BE2C (cell line): ENCODE results near the gene ACR.
"Not testable (repeated sequence)": the region's sequence is repeated elsewhere in the genome, so short reads cannot be mapped to it uniquely, and the experiment has no call there.

Experiments
- DNase-seq: peaks from one replicate; pipeline ENCODE4 v3.0.0-alpha.2; 2020
- H3K27me3 ChIP-seq: fragments of 250-450 bp; sonication (Bioruptor Pico); 2 replicates; pipeline ENCODE4 v1.5.1; 2020; ENCODE audit warnings: mild to moderate bottlenecking
- H3K36me3 ChIP-seq: fragments of 250-450 bp; sonication (Bioruptor Pico); 2 replicates; pipeline ENCODE4 v1.5.1; 2020; ENCODE audit warnings: mild to moderate bottlenecking
- H3K4me1 ChIP-seq: fragments of 250-450 bp; sonication (Bioruptor Pico); 2 replicates; pipeline ENCODE4 v1.5.1; 2020
- H3K4me3 ChIP-seq: 2 replicates; pipeline ENCODE4 v1.5.1; 2011; ENCODE audit warnings: low read depth, low read length
- H3K9me3 ChIP-seq: fragments of 250-450 bp; sonication (Bioruptor Pico); 2 replicates; pipeline ENCODE4 v1.5.1; 2020
- TF ChIP-seq, protein P1 (sequence below): IDR thresholded peaks from 2 replicates; pipeline ENCODE4 v1.5.1; 2012; ENCODE audit warnings: mild to moderate bottlenecking, low read depth, low read length

Gene ACR

DNA sequence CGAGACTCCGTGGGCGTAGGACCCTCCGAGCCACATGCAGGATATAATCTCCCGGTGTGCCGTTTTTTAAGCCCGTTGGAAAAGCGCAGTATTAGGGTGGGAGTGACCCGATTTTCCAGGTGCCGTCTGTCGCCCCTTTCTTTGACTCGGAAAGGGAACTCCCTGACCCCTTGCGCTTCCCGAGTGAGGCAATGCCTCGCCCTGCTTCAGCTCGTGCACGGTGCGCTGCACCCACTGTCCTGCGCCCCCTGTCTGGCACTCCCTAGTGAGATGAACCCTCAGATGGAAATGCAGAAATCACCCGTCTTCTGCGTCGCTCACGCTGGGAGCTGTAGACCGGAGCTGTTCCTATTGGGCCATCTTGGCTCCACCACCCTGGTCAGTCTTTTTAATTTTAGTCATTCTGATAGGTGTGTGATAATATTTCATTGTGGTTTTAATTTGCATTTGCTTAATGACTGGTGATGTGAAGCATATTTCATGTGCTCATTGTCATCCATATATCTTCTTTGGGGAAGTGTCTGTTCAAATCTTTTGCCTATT is 19.0 kb downstream of the ACR start:
- peak; percentile 67 for DNase-seq
- not testable (repeated sequence) for H3K4me1 ChIP-seq, H3K9me3 ChIP-seq, H3K27me3 ChIP-seq, H3K36me3 ChIP-seq
- peak overlapping the region; percentile 64 for H3K4me3 ChIP-seq
- TF ChIP-seq, protein P1, sequence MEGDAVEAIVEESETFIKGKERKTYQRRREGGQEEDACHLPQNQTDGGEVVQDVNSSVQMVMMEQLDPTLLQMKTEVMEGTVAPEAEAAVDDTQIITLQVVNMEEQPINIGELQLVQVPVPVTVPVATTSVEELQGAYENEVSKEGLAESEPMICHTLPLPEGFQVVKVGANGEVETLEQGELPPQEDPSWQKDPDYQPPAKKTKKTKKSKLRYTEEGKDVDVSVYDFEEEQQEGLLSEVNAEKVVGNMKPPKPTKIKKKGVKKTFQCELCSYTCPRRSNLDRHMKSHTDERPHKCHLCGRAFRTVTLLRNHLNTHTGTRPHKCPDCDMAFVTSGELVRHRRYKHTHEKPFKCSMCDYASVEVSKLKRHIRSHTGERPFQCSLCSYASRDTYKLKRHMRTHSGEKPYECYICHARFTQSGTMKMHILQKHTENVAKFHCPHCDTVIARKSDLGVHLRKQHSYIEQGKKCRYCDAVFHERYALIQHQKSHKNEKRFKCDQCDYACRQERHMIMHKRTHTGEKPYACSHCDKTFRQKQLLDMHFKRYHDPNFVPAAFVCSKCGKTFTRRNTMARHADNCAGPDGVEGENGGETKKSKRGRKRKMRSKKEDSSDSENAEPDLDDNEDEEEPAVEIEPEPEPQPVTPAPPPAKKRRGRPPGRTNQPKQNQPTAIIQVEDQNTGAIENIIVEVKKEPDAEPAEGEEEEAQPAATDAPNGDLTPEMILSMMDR: peak; percentile 32; the same call in 1 of the 2 replicates

DNA sequence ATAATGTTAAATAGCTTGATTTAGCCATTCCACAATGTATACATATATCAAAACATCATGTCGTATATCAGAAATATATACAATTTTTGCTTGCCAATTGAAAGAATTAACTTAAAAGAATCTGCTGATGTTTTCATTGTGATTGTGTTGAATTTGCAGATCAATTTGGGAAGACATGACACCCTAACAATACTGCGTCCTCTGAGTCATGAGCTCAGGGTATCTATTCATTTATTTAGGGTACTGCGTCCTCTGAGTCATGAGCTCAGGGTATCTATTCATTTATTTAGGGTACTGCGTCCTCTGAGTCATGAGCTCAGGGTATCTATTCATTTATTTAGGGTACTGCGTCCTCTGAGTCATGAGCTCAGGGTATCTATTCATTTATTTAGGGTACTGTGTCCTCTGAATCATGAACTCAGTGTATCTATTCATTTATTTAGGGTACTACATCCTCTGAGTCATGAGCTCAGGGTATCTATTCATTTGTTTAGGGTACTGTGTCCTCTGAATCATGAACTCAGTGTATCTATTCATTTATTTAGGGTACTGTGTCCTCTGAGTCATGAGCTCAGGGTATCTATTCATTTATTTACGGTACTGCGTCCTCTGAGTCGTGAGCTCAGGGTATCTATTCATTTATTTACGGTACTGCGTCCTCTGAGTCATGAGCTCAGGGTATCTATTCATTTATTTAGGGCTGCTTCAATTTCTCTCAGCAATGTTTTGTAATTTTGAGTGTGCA is 21.8 kb downstream of the ACR start:
- not testable (repeated sequence) for H3K4me1 ChIP-seq, H3K27me3 ChIP-seq, H3K9me3 ChIP-seq, DNase-seq, H3K4me3 ChIP-seq, H3K36me3 ChIP-seq

DNA sequence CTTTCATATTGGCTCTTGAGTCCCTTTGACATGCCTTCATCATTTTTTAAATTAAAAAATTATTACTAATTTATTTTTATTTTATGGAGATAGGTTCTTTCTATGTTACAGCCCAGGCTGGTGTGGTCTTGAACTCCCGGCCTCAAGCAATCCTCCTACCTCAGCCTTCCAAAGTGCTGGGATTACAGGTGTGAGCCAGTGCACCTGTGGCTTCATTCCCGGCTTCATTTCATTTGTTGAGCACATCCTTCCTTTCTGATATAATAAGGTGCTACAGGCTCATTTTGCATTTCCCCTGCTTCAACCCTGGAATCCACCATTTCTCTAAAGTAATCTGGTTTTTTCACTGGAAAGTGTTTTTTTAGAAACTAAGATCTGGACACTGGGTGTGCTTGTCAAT is 23.8 kb downstream of the ACR start:
- H3K36me3 ChIP-seq, H3K9me3 ChIP-seq, DNase-seq, H3K27me3 ChIP-seq, H3K4me1 ChIP-seq, H3K4me3 ChIP-seq: not testable (repeated sequence)

GRCh38 chr22:50764288-50764687 is 26.3 kb downstream of the ACR start:
- not testable (repeated sequence) for H3K36me3 ChIP-seq, DNase-seq, H3K27me3 ChIP-seq, H3K4me1 ChIP-seq, H3K9me3 ChIP-seq, H3K4me3 ChIP-seq

- H3K9me3 ChIP-seq, H3K27me3 ChIP-seq, H3K4me1 ChIP-seq, H3K36me3 ChIP-seq, H3K4me3 ChIP-seq: not testable (repeated sequence)
- TF ChIP-seq, protein P1: peak; percentile 75
- DNase-seq: peak; percentile 92
Observed at GRCh38 chr22:50775132-50775531, 37.1 kb downstream of the ACR start.

DNA sequence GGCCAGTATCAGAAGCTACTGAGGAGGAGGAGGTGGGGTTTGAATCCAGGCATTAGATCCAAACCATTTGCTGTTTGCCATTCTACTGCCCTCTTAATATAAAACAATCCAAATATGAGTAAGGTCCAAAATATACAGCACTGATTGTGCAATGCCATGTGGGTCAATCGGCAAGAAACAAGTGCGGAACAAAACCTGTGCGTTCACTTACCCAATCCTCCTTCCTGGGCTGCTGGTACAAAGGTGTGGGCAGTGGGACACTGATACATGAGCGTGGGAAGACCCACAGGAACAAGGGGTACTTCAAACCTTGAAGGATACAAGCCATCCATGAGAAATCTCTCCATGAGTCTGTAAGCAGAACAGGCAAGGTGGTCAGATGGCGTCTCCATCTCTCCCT is 39.6 kb downstream of the ACR start:
- not testable (repeated sequence) for H3K27me3 ChIP-seq, DNase-seq, H3K4me1 ChIP-seq, H3K4me3 ChIP-seq, H3K36me3 ChIP-seq, H3K9me3 ChIP-seq

DNA sequence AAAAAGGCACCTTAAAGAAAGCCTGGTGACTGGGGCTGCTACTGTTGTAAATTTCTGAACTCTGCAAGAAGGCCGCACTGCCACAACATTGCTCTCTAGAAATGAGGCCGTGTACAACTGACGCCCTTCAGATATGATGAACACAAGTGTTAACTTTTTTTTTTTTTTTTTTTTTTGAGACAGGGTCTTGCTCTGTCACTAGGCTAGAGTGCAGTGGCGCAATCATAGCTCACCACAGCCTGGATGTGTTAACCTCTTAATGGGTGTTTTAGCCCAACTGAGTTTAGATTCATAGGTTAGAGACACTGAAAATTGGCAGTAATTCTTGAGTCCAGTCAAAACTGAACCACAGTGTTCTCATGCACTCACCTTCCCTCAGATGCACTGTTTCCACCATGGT is 42.2 kb downstream of the ACR start:
- not testable (repeated sequence) for H3K4me3 ChIP-seq, H3K36me3 ChIP-seq, H3K4me1 ChIP-seq, H3K27me3 ChIP-seq, DNase-seq, H3K9me3 ChIP-seq

DNA sequence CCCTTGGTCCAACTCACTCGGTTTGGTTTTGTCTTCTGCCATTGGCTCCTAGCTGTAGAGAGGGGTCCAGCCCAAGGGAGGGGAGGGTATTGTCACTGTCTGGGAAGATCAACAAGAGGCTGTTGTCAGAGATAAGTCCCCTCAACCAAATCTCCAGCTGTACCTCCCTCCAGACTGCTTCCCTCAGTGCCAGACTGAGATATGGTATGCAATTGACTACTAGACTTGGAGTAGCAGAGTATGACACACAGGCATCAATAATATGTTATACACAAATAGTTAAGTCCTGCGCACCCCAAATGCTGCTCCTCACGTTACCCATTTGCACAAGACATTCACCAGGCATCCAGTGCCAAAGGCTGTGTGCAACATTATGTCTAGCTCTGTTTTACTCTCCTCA is 44.2 kb downstream of the ACR start:
- not testable (repeated sequence) for H3K27me3 ChIP-seq, H3K36me3 ChIP-seq, H3K4me1 ChIP-seq, H3K9me3 ChIP-seq, DNase-seq, H3K4me3 ChIP-seq

DNA sequence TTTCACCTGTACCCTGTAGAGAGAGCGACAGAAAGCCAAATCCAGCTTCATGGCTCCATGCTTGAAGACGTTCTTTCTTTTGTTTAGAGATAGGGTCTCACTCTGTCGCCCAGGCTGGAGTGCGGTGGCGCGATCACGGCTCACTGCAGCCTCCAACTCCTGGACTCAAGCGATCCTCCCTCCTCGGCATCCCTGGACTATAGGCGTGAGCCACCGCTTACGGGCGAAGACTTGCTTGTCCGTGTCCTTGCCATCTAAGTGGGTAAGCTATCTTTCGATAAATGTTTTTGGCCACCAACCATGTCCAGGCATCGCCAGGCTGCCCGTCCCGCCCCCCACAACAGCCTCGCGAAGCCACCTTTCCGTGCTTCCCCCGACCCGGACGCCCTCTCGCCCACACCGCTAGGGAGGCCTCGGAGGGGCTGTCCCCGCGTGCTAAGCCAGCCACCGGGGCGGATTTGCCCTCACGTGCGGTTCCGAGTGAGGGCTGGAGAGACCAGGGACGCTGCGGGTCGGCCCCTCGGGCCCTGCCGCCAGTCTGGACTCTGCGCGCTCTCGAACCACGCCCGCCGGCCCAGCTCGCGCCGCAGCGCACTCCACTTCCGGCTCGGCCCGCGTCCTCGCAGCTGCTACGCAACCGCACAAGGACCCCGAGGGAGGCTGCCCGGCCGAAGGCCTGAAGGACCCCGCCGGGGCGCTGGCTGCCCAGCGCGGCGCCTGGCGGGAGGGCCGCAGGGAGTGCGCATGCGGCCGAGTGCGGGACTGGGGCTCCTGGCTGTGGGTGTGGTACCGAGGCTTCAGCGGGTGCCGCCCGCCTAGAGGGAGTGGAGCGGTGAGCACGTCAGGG is 45.3 kb downstream of the ACR start, which contains the start of gene RABL2B:
RABL2B (minus strand) TSS at position 604 of the 847 bp plus-strand sequence. CDS start 1,342 bp downstream, outside the sequence.
- H3K36me3 ChIP-seq, H3K9me3 ChIP-seq, H3K4me1 ChIP-seq, H3K27me3 ChIP-seq: not testable (repeated sequence)
- H3K4me3 ChIP-seq: peak within 1 kb of the TSS; percentile 57
- DNase-seq: peak; percentile 88

GRCh38 chr22:50783880-50784276 is 45.9 kb downstream of the ACR start:
- H3K36me3 ChIP-seq, H3K4me1 ChIP-seq, H3K9me3 ChIP-seq, DNase-seq, H3K27me3 ChIP-seq: not testable (repeated sequence)
- peak overlapping the region; percentile 54 for H3K4me3 ChIP-seq

- H3K9me3 ChIP-seq, DNase-seq, H3K4me1 ChIP-seq: not testable (repeated sequence)
Observed at GRCh38 chr22:50785289-50785688, 47.3 kb downstream of the ACR start.

GRCh38 chr22:50786936-50787335 is 48.9 kb downstream of the ACR start:
- DNase-seq, H3K9me3 ChIP-seq, H3K36me3 ChIP-seq, H3K4me1 ChIP-seq, H3K27me3 ChIP-seq, H3K4me3 ChIP-seq: not testable (repeated sequence)

More at GRCh38 chr22:50785289-50785688, 47.3 kb downstream of the ACR start:
- H3K36me3 ChIP-seq, H3K4me3 ChIP-seq, H3K27me3 ChIP-seq: not testable (repeated sequence)
